ENCODE data around the gene DUS4L. TPM values are rescaled to one million over a fixed set of nuclear protein-coding genes. Genes with fewer than 3 reads are reported as not detected.

The DUS4L gene
- total RNA-seq, 2 experiments from 2014 or later, result 14.9 to 23.0 TPM

DNA sequence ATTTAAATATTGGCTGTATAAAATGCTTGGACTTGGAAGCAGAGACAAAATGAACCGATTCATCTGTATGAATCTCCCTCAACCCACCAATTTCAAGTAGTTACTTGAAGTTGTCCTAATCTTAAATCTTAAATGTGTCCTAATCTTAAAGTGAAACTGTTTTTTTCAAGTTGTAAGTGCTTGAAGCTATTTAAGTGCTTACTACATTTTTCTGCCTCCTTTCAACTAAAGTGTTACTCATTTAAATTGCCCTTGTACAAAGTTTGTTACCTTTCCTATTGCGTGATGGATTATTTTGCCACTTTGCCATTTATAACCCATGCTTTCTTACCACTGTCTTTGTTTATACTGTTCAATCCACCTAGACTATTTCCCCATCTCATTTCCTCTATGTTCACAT, 19.1 kb downstream of the DUS4L start:
- BruUV-seq (replicated peaks), result no TSS peak
- ChIA-PET CTCF (ENCODE audit: unreplicated experiment) (no interaction called here), POLR2A (interaction anchor here (0.6 to 2.0 kb wide), 8 partner anchors 9 to 169 kb away, joined by 3 to 6 read pairs (median 3); no protein-coding TSS in a partner anchor)
- Histone ChIP-seq H3K4me2 (ENCODE audit: low read length) (no peak overlapping the region), H3K9me3 (ENCODE audit: low read length) (no peaks in the 10 kb centered on the region), H4K20me1 (ENCODE audit: insufficient read depth, low read length) (no peaks in the 10 kb centered on the region), H3K36me3 (ENCODE audit: insufficient read depth, low read length) (peaks cover 32% of the 10 kb centered on the region), H3K27ac (ENCODE audit: low read depth, low read length, poor library complexity, severe bottlenecking) (no peak overlapping the region), H3K4me1 (ENCODE audit: insufficient read depth, low read length, poor library complexity, severe bottlenecking) (peaks cover 18% of the 10 kb centered on the region), H3K79me2 (ENCODE audit: insufficient read depth, low read depth, low read length) (peaks cover 13% of the 10 kb centered on the region), H3K4me3 (ENCODE audit: low read depth, low read length, poor library complexity, severe bottlenecking) (no peak overlapping the region), H3K9me2 (ENCODE audit: insufficient read depth, low read length) (no peaks in the 10 kb centered on the region), H2AFZ (ENCODE audit: low read length) (no peak overlapping the region)
- DNase-seq (ENCODE audit: low spot score), result no peak
- intact Hi-C loops (cut with micrococcal nuclease; ENCODE audit: unreplicated experiment), result loop anchor here (5.0 to 10.0 kb wide), 2 partner anchors 144 to 292 kb away; no protein-coding TSS in a partner anchor
- TF ChIP-seq, protein P1, sequence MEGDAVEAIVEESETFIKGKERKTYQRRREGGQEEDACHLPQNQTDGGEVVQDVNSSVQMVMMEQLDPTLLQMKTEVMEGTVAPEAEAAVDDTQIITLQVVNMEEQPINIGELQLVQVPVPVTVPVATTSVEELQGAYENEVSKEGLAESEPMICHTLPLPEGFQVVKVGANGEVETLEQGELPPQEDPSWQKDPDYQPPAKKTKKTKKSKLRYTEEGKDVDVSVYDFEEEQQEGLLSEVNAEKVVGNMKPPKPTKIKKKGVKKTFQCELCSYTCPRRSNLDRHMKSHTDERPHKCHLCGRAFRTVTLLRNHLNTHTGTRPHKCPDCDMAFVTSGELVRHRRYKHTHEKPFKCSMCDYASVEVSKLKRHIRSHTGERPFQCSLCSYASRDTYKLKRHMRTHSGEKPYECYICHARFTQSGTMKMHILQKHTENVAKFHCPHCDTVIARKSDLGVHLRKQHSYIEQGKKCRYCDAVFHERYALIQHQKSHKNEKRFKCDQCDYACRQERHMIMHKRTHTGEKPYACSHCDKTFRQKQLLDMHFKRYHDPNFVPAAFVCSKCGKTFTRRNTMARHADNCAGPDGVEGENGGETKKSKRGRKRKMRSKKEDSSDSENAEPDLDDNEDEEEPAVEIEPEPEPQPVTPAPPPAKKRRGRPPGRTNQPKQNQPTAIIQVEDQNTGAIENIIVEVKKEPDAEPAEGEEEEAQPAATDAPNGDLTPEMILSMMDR (conservative IDR thresholded peaks at IDR 0.05; ENCODE audit: low read length), result no peak
- TF ChIP-seq EZH2phosphoT487 (IDR thresholded peaks at IDR 0.05; ENCODE audit: borderline replicate concordance, low read depth, low read length), result no peak

DNA sequence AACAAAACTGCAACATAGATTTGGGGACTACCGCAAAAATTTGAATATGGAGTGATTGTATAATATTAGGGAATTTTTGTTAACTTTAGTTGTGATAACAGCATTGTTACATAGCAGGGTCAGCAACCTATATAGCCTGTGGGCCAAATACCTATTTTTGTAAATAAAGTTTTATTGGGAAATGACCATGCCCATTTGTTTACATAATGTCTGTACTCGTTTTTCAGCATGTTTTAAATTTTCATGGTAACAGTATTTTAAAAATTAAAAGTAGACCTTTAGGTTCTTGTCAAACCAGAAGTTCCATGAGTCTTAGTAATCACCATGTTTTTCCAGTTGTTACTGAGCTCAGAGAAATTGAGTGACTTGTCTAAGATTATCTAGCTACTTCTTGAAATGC, 20.9 kb downstream of the DUS4L start:
- CTCF ChIA-PET (ENCODE audit: unreplicated experiment), result no interaction called here

More for the DNA sequence above, 20.9 kb downstream of the DUS4L start:
- TF ChIP-seq, protein P1 (conservative IDR thresholded peaks at IDR 0.05; ENCODE audit: low read length), result no peak
- TF ChIP-seq EZH2phosphoT487 (IDR thresholded peaks at IDR 0.05; ENCODE audit: borderline replicate concordance, low read depth, low read length), result no peak
- Histone ChIP-seq H3K9me3 (ENCODE audit: low read length) (no peaks in the 10 kb centered on the region), H3K9me2 (ENCODE audit: insufficient read depth, low read length) (no peaks in the 10 kb centered on the region), H3K27ac (ENCODE audit: low read depth, low read length, poor library complexity, severe bottlenecking) (no peak overlapping the region), H4K20me1 (ENCODE audit: insufficient read depth, low read length) (no peaks in the 10 kb centered on the region), H3K36me3 (ENCODE audit: insufficient read depth, low read length) (peaks cover 27% of the 10 kb centered on the region), H3K4me1 (ENCODE audit: insufficient read depth, low read length, poor library complexity, severe bottlenecking) (peaks cover 18% of the 10 kb centered on the region), H3K4me3 (ENCODE audit: low read depth, low read length, poor library complexity, severe bottlenecking) (no peak overlapping the region), H3K79me2 (ENCODE audit: insufficient read depth, low read depth, low read length) (peaks cover 9% of the 10 kb centered on the region), H3K4me2 (ENCODE audit: low read length) (no peak overlapping the region), H2AFZ (ENCODE audit: low read length) (no peak overlapping the region)
- intact Hi-C loops (cut with micrococcal nuclease; ENCODE audit: unreplicated experiment), result loop anchor here (5.0 to 10.0 kb wide), 2 partner anchors 143 to 290 kb away; no protein-coding TSS in a partner anchor
- DNase-seq (ENCODE audit: low spot score), result no peak
- BruUV-seq (replicated peaks), result no TSS peak
- POLR2A ChIA-PET, result interaction anchor here (0.7 to 1.3 kb wide), 4 partner anchors 21 to 1476 kb away, joined by 3 to 7 read pairs (median 4); partner anchors contain the start of gene COG5
